ENCODE results near the gene DGUOK. TPM values are rescaled to one million over a fixed set of nuclear protein-coding genes. Genes with fewer than 3 reads are reported as not detected.

The DGUOK gene
- total and polyA plus RNA-seq, 2 experiments from 2014 or later, result 68.4 to 287 TPM

GRCh38 chr2:73901143-73901542 is 25.5 kb upstream of the DGUOK start:
- DNase-seq (ENCODE audit: low spot score), result no peak
- Mint-ChIP-seq H3K27me3 (ENCODE audit: insufficient read depth, low read depth, poor library complexity) (peaks cover 2% of the 10 kb centered on the region), H3K36me3 (ENCODE audit: low read depth) (no peaks in the 10 kb centered on the region), H3K4me1 (peaks cover 5% of the 10 kb centered on the region; the same call in 2 of the 3 replicates), H3K27ac (no peak overlapping the region), H3K4me3 (no peak overlapping the region), H3K9me3 (no peaks in the 10 kb centered on the region)
- ATAC-seq, result no peak
- no peak overlapping the region for H3K4me2 ChIP-seq
- no peaks in the 10 kb centered on the region for H3K36me3 ChIP-seq (ENCODE audit: insufficient read depth)
- H2AFZ ChIP-seq, result no peak overlapping the region
- TF ChIP-seq EZH2 (IDR thresholded peaks at IDR 0.05; ENCODE audit: low read depth, unreplicated experiment), result no peak
- TF ChIP-seq ZNF331 (CRISPR knock-in tag; IDR thresholded peaks at IDR 0.05; ENCODE audit: low read depth), result no peak
- no peak for TF ChIP-seq ETS1 (IDR thresholded peaks at IDR 0.05)
- no peak for TF ChIP-seq STAT1 (IDR thresholded peaks at IDR 0.05; ENCODE audit: unreplicated experiment)
- TF ChIP-seq JUNB (IDR thresholded peaks at IDR 0.05; ENCODE audit: unreplicated experiment), result no peak
- TF ChIP-seq CTCF (conservative IDR thresholded peaks at IDR 0.05; ENCODE audit: low read depth in 2 of 2), result no peak
- no peak for TF ChIP-seq ZNF462 (CRISPR knock-in tag; IDR thresholded peaks at IDR 0.05)
- TF ChIP-seq ZNF114 (CRISPR knock-in tag; IDR thresholded peaks at IDR 0.05), result no peak
- H3K9me2 ChIP-seq (ENCODE audit: insufficient read depth), result no peaks in the 10 kb centered on the region
- no peaks in the 10 kb centered on the region for H4K20me1 ChIP-seq (replicated peaks; ENCODE audit: insufficient read depth)
- no peaks in the 10 kb centered on the region for H3K79me2 ChIP-seq (replicated peaks; ENCODE audit: insufficient read depth)
- no peaks in the 10 kb centered on the region for H3F3A ChIP-seq (replicated peaks; ENCODE audit: low read depth)
- H3K4me3 ChIP-seq, result no peak overlapping the region
- no peaks in the 10 kb centered on the region for H3K4me1 ChIP-seq (ENCODE audit: insufficient read depth)
- no peaks in the 10 kb centered on the region for H3K27me3 ChIP-seq (ENCODE audit: insufficient read depth)
- no peak overlapping the region for H3K27ac ChIP-seq (ENCODE audit: low read depth)

All from GM23338 (cell line).